Gastrocnemius medialis (tissue), 4 donors: ENCODE data around the gene CLCA4.

Source experiments
- CTCF ChIP-seq, 5 experiments: fragments of 450-650 bp in 3 of 5; fragments of 200-600 bp in 2 of 5; sonication (generic) in 2 of 5; IDR thresholded peaks in 4 of 5; conservative IDR thresholded peaks in 1 of 5; 1 replicate in 4 of 5; 2 replicates in 1 of 5; pipeline ENCODE4 v1.5.1; 2016 to 2019; ENCODE audit warnings: antibody characterized with exemption in 5 of 5, mild to moderate bottlenecking in 3 of 5, moderate library complexity in 3 of 5
- POLR2A ChIP-seq, 2 donors: fragments of 450-650 bp; IDR thresholded peaks; one replicate each; pipeline ENCODE4 v1.6.1; 2017; ENCODE audit warnings: antibody characterized with exemption in 2 of 2, mild to moderate bottlenecking in 2 of 2, moderate library complexity in 2 of 2

GRCh38 chr1:86504137-86504479 is 42.8 kb upstream of the CLCA4 start:
- TF ChIP-seq CTCF (IDR thresholded peaks at IDR 0.05 in 4 of 5, conservative IDR thresholded peaks at IDR 0.05 in 1 of 5): no peak
- TF ChIP-seq POLR2A (IDR thresholded peaks at IDR 0.05): no peak
